Measurements from ENCODE around the gene SLC1A3.

DNA sequence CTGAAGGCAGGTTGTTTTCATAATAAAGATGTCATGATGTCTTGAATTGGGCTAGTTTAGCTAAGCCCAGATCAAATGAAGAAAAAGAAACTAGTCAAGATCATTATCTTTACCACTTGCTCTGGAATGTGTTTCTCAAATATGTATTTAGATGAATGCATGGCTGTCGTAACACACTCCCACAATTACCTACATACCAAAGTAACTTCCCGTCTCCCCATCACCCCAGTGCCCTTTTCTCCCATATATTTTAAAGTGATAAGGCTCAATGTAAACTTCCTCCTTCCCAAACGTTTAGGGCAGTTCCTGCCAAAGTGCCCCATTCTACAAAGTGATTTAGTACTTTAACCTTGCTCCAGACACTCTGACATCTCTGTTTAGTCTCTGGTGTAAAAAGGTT lies 61.4 kb downstream of the SLC1A3 start:
- TF ChIP-seq POLR2AphosphoS5 (IDR thresholded peaks at IDR 0.05) (no peak), POLR2A (IDR thresholded peaks at IDR 0.05) (no peak)
- TF ChIP-seq, protein P1, sequence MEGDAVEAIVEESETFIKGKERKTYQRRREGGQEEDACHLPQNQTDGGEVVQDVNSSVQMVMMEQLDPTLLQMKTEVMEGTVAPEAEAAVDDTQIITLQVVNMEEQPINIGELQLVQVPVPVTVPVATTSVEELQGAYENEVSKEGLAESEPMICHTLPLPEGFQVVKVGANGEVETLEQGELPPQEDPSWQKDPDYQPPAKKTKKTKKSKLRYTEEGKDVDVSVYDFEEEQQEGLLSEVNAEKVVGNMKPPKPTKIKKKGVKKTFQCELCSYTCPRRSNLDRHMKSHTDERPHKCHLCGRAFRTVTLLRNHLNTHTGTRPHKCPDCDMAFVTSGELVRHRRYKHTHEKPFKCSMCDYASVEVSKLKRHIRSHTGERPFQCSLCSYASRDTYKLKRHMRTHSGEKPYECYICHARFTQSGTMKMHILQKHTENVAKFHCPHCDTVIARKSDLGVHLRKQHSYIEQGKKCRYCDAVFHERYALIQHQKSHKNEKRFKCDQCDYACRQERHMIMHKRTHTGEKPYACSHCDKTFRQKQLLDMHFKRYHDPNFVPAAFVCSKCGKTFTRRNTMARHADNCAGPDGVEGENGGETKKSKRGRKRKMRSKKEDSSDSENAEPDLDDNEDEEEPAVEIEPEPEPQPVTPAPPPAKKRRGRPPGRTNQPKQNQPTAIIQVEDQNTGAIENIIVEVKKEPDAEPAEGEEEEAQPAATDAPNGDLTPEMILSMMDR (IDR thresholded peaks at IDR 0.05) = no peak

Measured in stomach (tissue), 4 donors.